ENCODE results near the gene CPT1B.
"Not testable (repeated sequence)": the region's sequence is repeated elsewhere in the genome, so short reads cannot be mapped to it uniquely, and the experiment has no call there.

The CPT1B gene

GRCh38 chr22:50522806-50523438, 55.3 kb downstream of the CPT1B start:
- no peak for DNase-seq (ENCODE audit: extremely low read depth, insufficient read length)
- no peaks in the 10 kb centered on the region for H3K27me3 ChIP-seq (replicated peaks; ENCODE audit: control insufficient read depth, insufficient read depth, low read length)
- H3K36me3 ChIP-seq (ENCODE audit: control insufficient read depth, insufficient read depth, low read length), result peaks cover 44% of the 10 kb centered on the region
- no peak for TF ChIP-seq CTCF (IDR thresholded peaks at IDR 0.05; ENCODE audit: insufficient read depth, low read length, poor library complexity, severe bottlenecking)
- no peak overlapping the region for H3K4me3 ChIP-seq (replicated peaks; ENCODE audit: low read depth, low read length)

- H3K36me3 ChIP-seq (ENCODE audit: control insufficient read depth, insufficient read depth, low read length), result peaks cover 46% of the 10 kb centered on the region
- no peak for TF ChIP-seq CTCF (IDR thresholded peaks at IDR 0.05; ENCODE audit: insufficient read depth, low read length, poor library complexity, severe bottlenecking)
- H3K4me3 ChIP-seq (replicated peaks; ENCODE audit: low read depth, low read length), result no peak overlapping the region
- no peak for DNase-seq (ENCODE audit: extremely low read depth, insufficient read length)
- H3K27me3 ChIP-seq (replicated peaks; ENCODE audit: control insufficient read depth, insufficient read depth, low read length), result no peaks in the 10 kb centered on the region
These were observed 55.9 kb downstream of the CPT1B start for GRCh38 chr22:50522208-50522805.

- H3K36me3 ChIP-seq (ENCODE audit: control insufficient read depth, insufficient read depth, low read length), result peaks cover 46% of the 10 kb centered on the region
- no peak for TF ChIP-seq CTCF (IDR thresholded peaks at IDR 0.05; ENCODE audit: insufficient read depth, low read length, poor library complexity, severe bottlenecking)
- no peak overlapping the region for H3K4me3 ChIP-seq (replicated peaks; ENCODE audit: low read depth, low read length)
- DNase-seq (ENCODE audit: extremely low read depth, insufficient read length), result no peak
- H3K27me3 ChIP-seq (replicated peaks; ENCODE audit: control insufficient read depth, insufficient read depth, low read length), result no peaks in the 10 kb centered on the region
These were observed 56.5 kb downstream of the CPT1B start for GRCh38 chr22:50521710-50522109.

GRCh38 chr22:50520826-50521453, 57.3 kb downstream of the CPT1B start:
- no peak for TF ChIP-seq CTCF (IDR thresholded peaks at IDR 0.05; ENCODE audit: insufficient read depth, low read length, poor library complexity, severe bottlenecking)
- DNase-seq (ENCODE audit: extremely low read depth, insufficient read length), result no peak
- Histone ChIP-seq H3K4me3 (replicated peaks; ENCODE audit: low read depth, low read length) (no peak overlapping the region), H3K27me3 (replicated peaks; ENCODE audit: control insufficient read depth, insufficient read depth, low read length) (no peaks in the 10 kb centered on the region), H3K36me3 (ENCODE audit: control insufficient read depth, insufficient read depth, low read length) (peaks cover 48% of the 10 kb centered on the region)

- not testable (repeated sequence) for DNase-seq (ENCODE audit: extremely low read depth, insufficient read length); H3K4me3 ChIP-seq (replicated peaks; ENCODE audit: low read depth, low read length); H3K27me3 ChIP-seq (replicated peaks; ENCODE audit: control insufficient read depth, insufficient read depth, low read length)
- peaks cover 48% of the 10 kb centered on the region for H3K36me3 ChIP-seq (ENCODE audit: control insufficient read depth, insufficient read depth, low read length)
These were observed 58.0 kb downstream of the CPT1B start for GRCh38 chr22:50520184-50520583.

GRCh38 chr22:50519151-50519550, 59.1 kb downstream of the CPT1B start:
- H3K4me3 ChIP-seq (replicated peaks; ENCODE audit: low read depth, low read length), result no peak overlapping the region
- no peak for TF ChIP-seq CTCF (IDR thresholded peaks at IDR 0.05; ENCODE audit: insufficient read depth, low read length, poor library complexity, severe bottlenecking)
- H3K27me3 ChIP-seq (replicated peaks; ENCODE audit: control insufficient read depth, insufficient read depth, low read length), result no peaks in the 10 kb centered on the region
- DNase-seq (ENCODE audit: extremely low read depth, insufficient read length), result no peak
- peaks cover 46% of the 10 kb centered on the region for H3K36me3 ChIP-seq (ENCODE audit: control insufficient read depth, insufficient read depth, low read length)
